UCSD-AML1 (cell line): ENCODE results near the gene DHRS7C.

Experiments used
- DNase-seq: peaks from one replicate; lab custom pipeline; 2025; ENCODE audit not compliant: unreplicated experiment; lab: John Stamatoyannopoulos, UW

Gene DHRS7C

GRCh38 chr17:9767432-9767991 lies 23.9 kb downstream of the DHRS7C start:
- no peak for DNase-seq

GRCh38 chr17:9766970-9767369 lies 24.4 kb downstream of the DHRS7C start:
- DNase-seq: no peak

- DNase-seq: no peak
These were observed 26.1 kb downstream of the DHRS7C start for GRCh38 chr17:9765322-9765721.

- DNase-seq: no peak
These were observed 27.7 kb downstream of the DHRS7C start for GRCh38 chr17:9763643-9764042.

- DNase-seq: no peak
These were observed 31.1 kb downstream of the DHRS7C start for GRCh38 chr17:9760266-9760665.

GRCh38 chr17:9755083-9755482 lies 36.3 kb downstream of the DHRS7C start:
- no peak for DNase-seq

- no peak for DNase-seq
These were observed 40.9 kb downstream of the DHRS7C start for GRCh38 chr17:9750524-9750923.

GRCh38 chr17:9729735-9730420 lies 61.5 kb downstream of the DHRS7C start:
- no peak for DNase-seq

- DNase-seq: no peak
These were observed 62.2 kb downstream of the DHRS7C start for GRCh38 chr17:9729034-9729650.

- DNase-seq: no peak
These were observed 62.8 kb downstream of the DHRS7C start for GRCh38 chr17:9728564-9728963.

- no peak for DNase-seq
These were observed 63.4 kb downstream of the DHRS7C start for GRCh38 chr17:9728005-9728404.

- no peak for DNase-seq
These were observed 65.1 kb downstream of the DHRS7C start for GRCh38 chr17:9726291-9726690.

GRCh38 chr17:9725575-9725974 lies 65.8 kb downstream of the DHRS7C start:
- DNase-seq: peak; percentile 30
